BLaER1 treated with 17β-estradiol and CSF1 and Interleukin-3, amounts not matched to agents 10 nM and 100 nM (cell line): Measurements from ENCODE around the gene SMCP.

Experiments used
- H3K27ac ChIP-seq, 11 experiments: shearing (Covaris generic); formaldehyde crosslinking; 2 replicates each; pipeline ENCODE4 v1.8.1; 2022
- H3K27me3 ChIP-seq, 11 experiments: shearing (Covaris generic); formaldehyde crosslinking; 2 replicates each; pipeline ENCODE4 v1.8.1; 2022
- H3K36me3 ChIP-seq, 11 experiments: shearing (Covaris generic); formaldehyde crosslinking; 2 replicates each; pipeline ENCODE4 v1.8.1; 2022
- H3K4me1 ChIP-seq, 10 experiments: shearing (Covaris generic); formaldehyde crosslinking; 2 replicates each; pipeline ENCODE4 v1.8.1; 2022
- H3K4me2 ChIP-seq, 11 experiments: shearing (Covaris generic); formaldehyde crosslinking; 2 replicates each; pipeline ENCODE4 v1.8.1; 2022
- H3K4me3 ChIP-seq, 10 experiments: shearing (Covaris generic); formaldehyde crosslinking; 2 replicates each; pipeline ENCODE4 v1.8.1; 2022
- H3K9ac ChIP-seq, 11 experiments: shearing (Covaris generic); formaldehyde crosslinking; 2 replicates each; pipeline ENCODE4 v1.8.1; 2022
- H3K9me3 ChIP-seq, 11 experiments: shearing (Covaris generic); formaldehyde crosslinking; replicated peaks in 1 of 11; 2 replicates each; pipeline ENCODE4 v1.8.1; 2022
- H4K20me1 ChIP-seq, 11 experiments: shearing (Covaris generic); formaldehyde crosslinking; 2 replicates each; pipeline ENCODE4 v1.8.1; 2022
- Cebpa-rat ChIP-seq, 11 experiments: shearing (Covaris generic); IDR thresholded peaks; 2 replicates each; pipeline ENCODE4 v1.8.1; 2022

Gene SMCP

GRCh38 chr1:152869808-152870419 is 8.2 kb upstream of the SMCP start:
- TF ChIP-seq Cebpa-rat (IDR thresholded peaks at IDR 0.05), result no peak
- Histone ChIP-seq H3K9ac (no peak overlapping the region), H3K27ac (no peak overlapping the region), H3K4me1 (peaks cover 0 to 6% (median 0%) of the 10 kb centered on the region in 10 experiments; a peak in 1 of 20 replicates), H4K20me1 (no peaks in the 10 kb centered on the region), H3K4me2 (no peak overlapping the region), H3K9me3 (no peaks in the 10 kb centered on the region), H3K4me3 (no peak overlapping the region), H3K36me3 (no peaks in the 10 kb centered on the region), H3K27me3 (no peaks in the 10 kb centered on the region)

GRCh38 chr1:152870831-152871730 is 7.0 kb upstream of the SMCP start:
- H3K9ac ChIP-seq, result no peak overlapping the region
- no peak overlapping the region for H3K4me2 ChIP-seq
- H3K27me3 ChIP-seq, result no peaks in the 10 kb centered on the region
- H3K36me3 ChIP-seq, result no peaks in the 10 kb centered on the region
- H3K9me3 ChIP-seq, result no peaks in the 10 kb centered on the region
- no peak for TF ChIP-seq Cebpa-rat (IDR thresholded peaks at IDR 0.05)
- no peaks in the 10 kb centered on the region for H4K20me1 ChIP-seq
- no peak overlapping the region for H3K4me3 ChIP-seq
- H3K27ac ChIP-seq, result no peak overlapping the region
- peaks cover 0 to 6% (median 0%) of the 10 kb centered on the region in 10 experiments; a peak in 1 of 20 replicates for H3K4me1 ChIP-seq

- H4K20me1 ChIP-seq, result no peaks in the 10 kb centered on the region
- no peaks in the 10 kb centered on the region for H3K36me3 ChIP-seq
- TF ChIP-seq Cebpa-rat (IDR thresholded peaks at IDR 0.05), result no peak
- H3K9ac ChIP-seq, result no peak overlapping the region
- H3K27ac ChIP-seq, result no peak overlapping the region
- no peaks in the 10 kb centered on the region for H3K9me3 ChIP-seq
- H3K4me3 ChIP-seq, result no peak overlapping the region
- H3K4me2 ChIP-seq, result no peak overlapping the region
- no peaks in the 10 kb centered on the region for H3K27me3 ChIP-seq
- H3K4me1 ChIP-seq, result no peaks in the 10 kb centered on the region
These were observed 6.4 kb upstream of the SMCP start for GRCh38 chr1:152871731-152872126.

GRCh38 chr1:152873495-152873894 is 4.6 kb upstream of the SMCP start:
- Histone ChIP-seq H3K27ac (no peak overlapping the region), H3K4me3 (no peak overlapping the region), H3K4me2 (no peak overlapping the region), H4K20me1 (no peaks in the 10 kb centered on the region), H3K36me3 (no peaks in the 10 kb centered on the region), H3K9me3 (no peaks in the 10 kb centered on the region), H3K4me1 (no peaks in the 10 kb centered on the region), H3K9ac (no peak overlapping the region), H3K27me3 (no peaks in the 10 kb centered on the region)
- no peak for TF ChIP-seq Cebpa-rat (IDR thresholded peaks at IDR 0.05)

GRCh38 chr1:152876827-152877226 is 1.3 kb upstream of the SMCP start:
- Histone ChIP-seq H3K27ac (no peak overlapping the region), H3K36me3 (no peaks in the 10 kb centered on the region), H3K27me3 (no peaks in the 10 kb centered on the region), H3K4me3 (no peak overlapping the region), H3K9ac (no peak overlapping the region), H3K4me1 (peaks cover 0 to 5% (median 0%) of the 10 kb centered on the region in 10 experiments; a peak in 2 of 20 replicates), H3K9me3 (no peaks in the 10 kb centered on the region), H3K4me2 (no peak overlapping the region), H4K20me1 (no peaks in the 10 kb centered on the region)
- TF ChIP-seq Cebpa-rat (IDR thresholded peaks at IDR 0.05), result no peak

GRCh38 chr1:152879559-152880198 is 1.6 kb downstream of the SMCP start:
- peaks cover 0 to 16% (median 0%) of the 10 kb centered on the region in 10 experiments; a peak in 7 of 20 replicates for H3K4me1 ChIP-seq
- H3K27ac ChIP-seq, result no peak overlapping the region
- H3K27me3 ChIP-seq, result no peaks in the 10 kb centered on the region
- H4K20me1 ChIP-seq, result no peaks in the 10 kb centered on the region
- no peak overlapping the region for H3K4me2 ChIP-seq
- H3K9ac ChIP-seq, result no peak overlapping the region
- 0 out of 22 replicates have a peak, but pooled peaks of 1 of the 11 experiments have one; percentile 36 for TF ChIP-seq Cebpa-rat (IDR thresholded peaks at IDR 0.05)
- no peak overlapping the region for H3K4me3 ChIP-seq
- H3K9me3 ChIP-seq, result no peaks in the 10 kb centered on the region
- no peaks in the 10 kb centered on the region for H3K36me3 ChIP-seq

- H3K4me1 ChIP-seq, result peaks cover 0 to 16% (median 0%) of the 10 kb centered on the region in 10 experiments; a peak in 7 of 20 replicates
- H3K36me3 ChIP-seq, result no peaks in the 10 kb centered on the region
- no peaks in the 10 kb centered on the region for H4K20me1 ChIP-seq
- H3K9ac ChIP-seq, result no peak overlapping the region
- no peak overlapping the region for H3K4me3 ChIP-seq
- no peak overlapping the region for H3K4me2 ChIP-seq
- H3K9me3 ChIP-seq, result no peaks in the 10 kb centered on the region
- no peaks in the 10 kb centered on the region for H3K27me3 ChIP-seq
- no peak for TF ChIP-seq Cebpa-rat (IDR thresholded peaks at IDR 0.05)
- no peak overlapping the region for H3K27ac ChIP-seq
These were observed 2.2 kb downstream of the SMCP start for GRCh38 chr1:152880316-152880715.

- Histone ChIP-seq H3K4me3 (no peak overlapping the region), H4K20me1 (no peaks in the 10 kb centered on the region), H3K27ac (no peak overlapping the region), H3K9me3 (no peaks in the 10 kb centered on the region), H3K36me3 (no peaks in the 10 kb centered on the region), H3K27me3 (no peaks in the 10 kb centered on the region), H3K9ac (no peak overlapping the region), H3K4me1 (peaks cover 0 to 16% (median 0%) of the 10 kb centered on the region in 10 experiments; a peak in 7 of 20 replicates), H3K4me2 (no peak overlapping the region)
- no peak for TF ChIP-seq Cebpa-rat (IDR thresholded peaks at IDR 0.05)
These were observed 2.8 kb downstream of the SMCP start for GRCh38 chr1:152880907-152881306.

- no peaks in the 10 kb centered on the region for H3K36me3 ChIP-seq
- H3K4me1 ChIP-seq, result peaks cover 0 to 16% (median 0%) of the 10 kb centered on the region in 10 experiments; a peak in 9 of 20 replicates
- no peaks in the 10 kb centered on the region for H3K9me3 ChIP-seq
- peak overlapping the region in 4 of 11 experiments; percentile 3 to 45 (median 22); a peak in 4 of 22 replicates for H3K4me2 ChIP-seq
- no peak overlapping the region for H3K4me3 ChIP-seq
- no peaks in the 10 kb centered on the region for H4K20me1 ChIP-seq
- H3K9ac ChIP-seq, result no peak overlapping the region
- H3K27ac ChIP-seq, result no peak overlapping the region
- no peaks in the 10 kb centered on the region for H3K27me3 ChIP-seq
- TF ChIP-seq Cebpa-rat (IDR thresholded peaks at IDR 0.05), result no peak
These were observed 6.0 kb downstream of the SMCP start for GRCh38 chr1:152884085-152884484.
